Measurements from ENCODE around the gene CPNE5.

- TF ChIP-seq POLR2A (IDR thresholded peaks at IDR 0.05) (no peak), CTCF (IDR thresholded peaks at IDR 0.05) (no peak)
Observed at GRCh38 chr6:36800223-36801076, 38.8 kb downstream of the CPNE5 start.
